ENCODE measurements around the gene C15orf39. TPM values are rescaled to one million over a fixed set of nuclear protein-coding genes. Genes with fewer than 3 reads are reported as not detected.

The C15orf39 gene
- polyA plus RNA-seq, 1 donor from 2014 or later = not detected

GRCh38 chr15:75235051-75235673, 33.5 kb downstream of the C15orf39 start:
- Histone ChIP-seq H3K79me2 (replicated peaks; ENCODE audit: insufficient read depth, low read length) (no peaks in the 10 kb centered on the region), H3K9ac (ENCODE audit: low read length) (no peak overlapping the region), H4K20me1 (ENCODE audit: insufficient read depth) (no peaks in the 10 kb centered on the region), H3K27ac (ENCODE audit: low read length) (no peak overlapping the region), H3K4me3 (ENCODE audit: low read length) (no peak overlapping the region), H3K9me2 (ENCODE audit: insufficient read depth, low read length) (no peaks in the 10 kb centered on the region), H3F3A (ENCODE audit: insufficient read depth, low read length, poor library complexity, severe bottlenecking) (no peaks in the 10 kb centered on the region), H3K27me3 (ENCODE audit: insufficient read depth, low read depth, low read length) (no peaks in the 10 kb centered on the region), H3K36me3 (ENCODE audit: insufficient read depth, low read length) (no peaks in the 10 kb centered on the region), H3K9me3 (ENCODE audit: low read length) (no peaks in the 10 kb centered on the region), H3K4me2 (ENCODE audit: low read length) (no peak overlapping the region), H2AFZ (ENCODE audit: low read depth, low read length) (no peak overlapping the region)
- TF ChIP-seq TAF1 (IDR thresholded peaks at IDR 0.05; ENCODE audit: low read depth) (no peak), EP300 (conservative IDR thresholded peaks at IDR 0.05; ENCODE audit: poor library complexity, severe bottlenecking) (no peak), EZH2 (IDR thresholded peaks at IDR 0.05; ENCODE audit: borderline replicate concordance, insufficient read depth, low read length, poor library complexity, severe bottlenecking) (no peak), REST (IDR thresholded peaks at IDR 0.05; ENCODE audit: borderline replicate concordance) (no peak), SMC3 (conservative IDR thresholded peaks at IDR 0.05; ENCODE audit: poor library complexity) (no peak), CTCF (IDR thresholded peaks at IDR 0.05; ENCODE audit: poor library complexity, severe bottlenecking) (no peak), POLR2AphosphoS5 (IDR thresholded peaks at IDR 0.05) (no peak), MXI1 (conservative IDR thresholded peaks at IDR 0.05; ENCODE audit: poor library complexity, severe bottlenecking) (no peak), RAD21 (conservative IDR thresholded peaks at IDR 0.05) (no peak)

GRCh38 chr15:75235760-75236729, 34.4 kb downstream of the C15orf39 start:
- Histone ChIP-seq H3K79me2 (replicated peaks; ENCODE audit: insufficient read depth, low read length) (no peaks in the 10 kb centered on the region), H3K27me3 (ENCODE audit: insufficient read depth, low read depth, low read length) (no peaks in the 10 kb centered on the region), H4K20me1 (ENCODE audit: insufficient read depth) (no peaks in the 10 kb centered on the region), H3K9me3 (ENCODE audit: low read length) (no peaks in the 10 kb centered on the region), H3K36me3 (ENCODE audit: insufficient read depth, low read length) (no peaks in the 10 kb centered on the region), H3F3A (ENCODE audit: insufficient read depth, low read length, poor library complexity, severe bottlenecking) (no peaks in the 10 kb centered on the region), H3K27ac (ENCODE audit: low read length) (no peak overlapping the region), H3K4me2 (ENCODE audit: low read length) (no peak overlapping the region), H2AFZ (ENCODE audit: low read depth, low read length) (no peak overlapping the region), H3K4me3 (ENCODE audit: low read length) (no peak overlapping the region), H3K9me2 (ENCODE audit: insufficient read depth, low read length) (no peaks in the 10 kb centered on the region), H3K9ac (ENCODE audit: low read length) (no peak overlapping the region)
- TF ChIP-seq EZH2 (IDR thresholded peaks at IDR 0.05; ENCODE audit: borderline replicate concordance, insufficient read depth, low read length, poor library complexity, severe bottlenecking) = no peak
- no peak for TF ChIP-seq SMC3 (conservative IDR thresholded peaks at IDR 0.05; ENCODE audit: poor library complexity)
- TF ChIP-seq CTCF (IDR thresholded peaks at IDR 0.05; ENCODE audit: poor library complexity, severe bottlenecking) = no peak
- TF ChIP-seq REST (IDR thresholded peaks at IDR 0.05; ENCODE audit: borderline replicate concordance) = no peak
- no peak for TF ChIP-seq RAD21 (conservative IDR thresholded peaks at IDR 0.05)
- no peak for TF ChIP-seq POLR2AphosphoS5 (IDR thresholded peaks at IDR 0.05)
- TF ChIP-seq EP300 (conservative IDR thresholded peaks at IDR 0.05; ENCODE audit: poor library complexity, severe bottlenecking) = no peak
- no peak for TF ChIP-seq MXI1 (conservative IDR thresholded peaks at IDR 0.05; ENCODE audit: poor library complexity, severe bottlenecking)
- TF ChIP-seq TAF1 (IDR thresholded peaks at IDR 0.05; ENCODE audit: low read depth) = no peak

Data from neural cell (in vitro differentiated cells).